Measurements from ENCODE around the gene MEIS2.
"Not testable (repeated sequence)": the region's sequence is repeated elsewhere in the genome, so short reads cannot be mapped to it uniquely, and the experiment has no call there.

The MEIS2 gene

DNA sequence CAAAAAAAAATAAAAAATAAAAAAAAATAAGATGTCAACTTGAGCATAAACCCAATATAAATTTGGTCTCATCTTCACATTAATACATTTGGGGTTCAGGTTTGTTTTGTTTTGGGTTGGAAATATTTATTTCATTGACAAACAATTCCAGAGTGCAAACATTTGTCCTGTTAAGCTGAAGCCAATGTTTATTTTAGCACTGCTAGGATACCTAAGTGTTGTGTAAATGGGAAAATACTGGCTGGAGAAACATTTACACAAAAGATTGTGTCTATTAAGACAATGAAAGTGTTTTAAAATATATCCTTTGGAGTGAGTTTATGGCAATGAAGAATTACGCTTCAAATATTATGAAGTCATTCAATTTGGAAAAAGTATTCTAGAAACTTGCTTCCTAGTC lies 91.1 kb downstream of the MEIS2 start:
- no peak for DNase-seq (ENCODE audit: low spot score)

DNA sequence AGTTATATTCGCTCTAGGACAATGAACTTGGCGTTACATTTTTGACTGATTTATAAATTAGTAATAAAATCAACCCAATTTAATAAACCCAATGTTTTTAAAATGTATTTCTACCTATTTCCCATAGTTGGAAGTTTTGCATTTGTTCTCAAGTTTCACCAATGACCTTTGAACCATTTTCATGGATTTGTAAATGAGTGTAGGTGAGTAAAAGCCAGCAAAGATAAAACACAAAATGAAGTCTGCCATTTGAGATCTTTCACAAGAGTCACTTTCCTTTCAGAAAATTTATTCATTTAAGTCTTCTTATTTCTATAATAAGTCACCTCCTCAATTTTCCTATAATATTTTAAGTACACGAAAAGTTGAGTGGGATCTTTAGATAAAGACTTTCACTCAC lies 92.1 kb downstream of the MEIS2 start:
- DNase-seq (ENCODE audit: low spot score), result no peak

DNA sequence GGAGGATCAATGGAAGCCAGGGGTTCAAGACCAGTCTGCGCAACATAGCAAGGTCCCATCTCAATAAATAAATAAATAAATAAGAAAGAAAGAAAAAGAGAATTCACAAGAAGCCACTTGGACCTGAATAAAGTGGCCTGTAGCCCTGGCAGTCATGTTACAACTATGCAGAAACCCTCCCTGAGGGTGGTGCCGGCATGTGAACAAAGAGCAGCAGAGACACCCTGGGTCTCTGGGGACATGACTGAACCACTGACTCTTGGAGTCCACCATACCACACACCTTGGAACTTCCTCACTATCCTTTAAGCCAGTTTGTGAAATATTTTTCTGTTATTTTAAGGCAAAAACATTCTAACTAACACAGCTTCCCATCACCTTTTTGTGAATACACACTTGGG lies 93.0 kb downstream of the MEIS2 start:
- peak; percentile 29 for DNase-seq (ENCODE audit: low spot score)

DNA sequence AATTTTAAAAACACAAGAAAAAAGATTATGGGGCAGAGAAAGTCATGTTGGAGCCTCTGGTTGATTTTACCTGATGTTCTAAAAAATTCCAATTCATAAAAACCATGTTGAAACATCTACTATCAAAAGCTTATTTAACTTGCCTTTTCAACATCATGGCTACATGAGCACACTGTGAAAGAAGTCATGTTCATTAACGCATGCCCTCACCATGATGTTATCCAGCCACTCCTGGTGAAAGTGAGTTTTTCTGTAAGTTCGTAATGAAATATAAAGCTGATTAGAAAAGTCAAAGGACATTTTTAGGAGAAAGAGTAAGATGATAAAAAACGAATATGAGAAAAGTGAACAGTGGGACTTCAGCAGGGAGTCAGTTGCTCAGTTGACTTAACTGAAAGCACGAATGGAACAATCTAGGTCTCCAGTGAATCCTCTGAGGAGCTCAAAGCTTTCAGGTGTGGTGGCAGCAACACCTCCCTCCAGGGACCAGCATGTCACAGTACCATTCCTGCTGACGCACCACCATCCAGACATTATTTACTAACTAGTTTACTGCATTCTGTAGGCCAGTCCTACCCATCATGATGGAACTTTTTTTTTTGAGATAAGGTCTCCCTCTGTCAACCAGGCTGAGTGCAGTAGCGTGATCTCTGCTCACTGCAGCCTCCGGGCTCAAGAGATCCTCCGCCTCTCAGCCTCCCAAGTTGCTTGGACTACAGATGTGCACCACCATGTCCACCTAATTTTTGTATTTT lies 95.2 kb downstream of the MEIS2 start:
- no peak for DNase-seq (ENCODE audit: low spot score)

DNA sequence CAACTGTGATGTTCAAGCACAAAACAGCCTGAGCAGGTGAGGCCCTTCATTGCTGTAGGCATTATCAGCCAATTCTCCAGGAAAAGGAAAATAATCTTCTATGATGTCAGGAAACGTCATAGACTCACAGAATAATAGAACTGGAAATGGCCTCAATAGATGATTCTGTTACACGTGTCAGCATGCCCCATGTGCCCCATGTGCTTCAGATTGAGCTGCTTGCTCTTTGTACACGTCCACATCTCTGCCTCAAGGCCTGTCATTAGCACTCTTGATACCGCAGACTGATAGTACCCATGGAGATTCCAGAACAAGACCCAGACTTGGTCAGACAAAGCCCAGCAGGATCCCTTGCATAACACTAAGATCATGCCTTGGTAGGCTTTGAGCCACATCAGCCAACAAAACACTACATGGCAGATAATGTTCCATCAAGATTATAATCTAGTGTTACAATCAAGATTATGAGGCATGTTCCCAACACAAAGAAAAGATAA lies 95.9 kb downstream of the MEIS2 start:
- DNase-seq (ENCODE audit: low spot score), result no peak

DNA sequence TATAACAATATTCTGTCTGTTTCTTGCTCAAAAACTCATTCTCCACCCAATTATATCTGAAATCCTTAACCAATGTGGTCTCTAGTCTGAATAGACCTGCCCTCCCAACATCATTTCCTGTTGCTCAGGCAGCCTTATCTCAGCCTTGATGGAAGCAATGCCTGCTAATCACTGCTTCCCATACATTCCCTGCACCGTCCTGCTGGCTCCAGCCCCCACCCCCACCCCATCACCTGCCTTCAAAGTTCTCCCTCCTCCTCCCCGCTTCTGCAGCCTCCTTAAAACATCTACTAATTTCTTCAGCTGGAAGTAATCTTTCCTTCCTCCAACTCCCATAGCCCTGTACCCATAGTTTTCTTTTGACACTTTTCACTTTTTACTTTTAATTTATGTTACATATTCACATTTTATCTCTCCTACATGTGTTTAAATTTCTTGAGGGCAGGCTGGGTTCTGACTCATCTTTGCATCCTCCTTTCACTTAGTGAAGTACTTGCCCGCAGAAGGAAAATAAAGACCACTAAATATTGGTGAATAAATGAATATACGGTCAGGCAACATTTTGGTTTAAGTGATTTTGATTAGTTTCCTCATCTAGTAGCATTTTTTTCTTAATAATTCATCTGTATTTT lies 98.2 kb downstream of the MEIS2 start:
- no peak for DNase-seq (ENCODE audit: low spot score)

DNA sequence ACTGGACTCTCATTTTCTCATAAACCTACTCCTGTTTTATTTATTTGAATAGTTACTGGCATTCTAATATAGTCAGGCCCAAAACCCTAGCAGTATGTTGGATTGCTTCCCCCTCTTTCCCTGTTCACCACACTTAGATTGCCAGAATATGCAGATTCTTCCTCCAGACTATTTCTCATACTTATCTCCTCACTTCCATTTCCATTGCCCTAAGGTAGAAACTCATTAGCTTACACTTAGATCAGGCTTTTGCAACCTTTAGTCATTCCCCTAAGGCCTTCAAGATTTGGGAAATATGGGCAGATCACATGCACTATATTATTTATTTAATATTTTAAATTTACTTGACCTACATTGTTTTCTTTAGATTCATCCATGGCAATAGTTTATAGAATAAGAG lies 98.9 kb downstream of the MEIS2 start:
- no peak for DNase-seq (ENCODE audit: low spot score)

DNA sequence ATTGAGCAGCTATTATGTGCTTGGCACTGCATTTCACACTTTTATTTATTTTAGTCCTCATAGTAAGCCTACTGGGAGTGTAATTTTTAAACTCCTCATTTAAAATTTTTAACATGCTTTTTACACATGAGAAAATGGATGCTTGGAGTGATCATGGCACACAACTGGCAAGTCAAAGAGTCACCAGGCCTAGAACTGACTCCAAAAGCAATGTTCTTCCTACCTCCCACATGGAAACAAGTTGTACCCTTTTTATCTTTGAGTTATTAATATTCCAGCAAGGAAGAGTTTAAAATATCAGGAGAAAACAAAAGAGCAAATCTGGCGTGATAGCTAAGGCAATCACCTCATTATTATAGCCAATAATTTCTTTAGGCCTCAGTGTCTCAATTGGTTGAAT lies 100.6 kb downstream of the MEIS2 start:
- DNase-seq (ENCODE audit: low spot score), result no peak

DNA sequence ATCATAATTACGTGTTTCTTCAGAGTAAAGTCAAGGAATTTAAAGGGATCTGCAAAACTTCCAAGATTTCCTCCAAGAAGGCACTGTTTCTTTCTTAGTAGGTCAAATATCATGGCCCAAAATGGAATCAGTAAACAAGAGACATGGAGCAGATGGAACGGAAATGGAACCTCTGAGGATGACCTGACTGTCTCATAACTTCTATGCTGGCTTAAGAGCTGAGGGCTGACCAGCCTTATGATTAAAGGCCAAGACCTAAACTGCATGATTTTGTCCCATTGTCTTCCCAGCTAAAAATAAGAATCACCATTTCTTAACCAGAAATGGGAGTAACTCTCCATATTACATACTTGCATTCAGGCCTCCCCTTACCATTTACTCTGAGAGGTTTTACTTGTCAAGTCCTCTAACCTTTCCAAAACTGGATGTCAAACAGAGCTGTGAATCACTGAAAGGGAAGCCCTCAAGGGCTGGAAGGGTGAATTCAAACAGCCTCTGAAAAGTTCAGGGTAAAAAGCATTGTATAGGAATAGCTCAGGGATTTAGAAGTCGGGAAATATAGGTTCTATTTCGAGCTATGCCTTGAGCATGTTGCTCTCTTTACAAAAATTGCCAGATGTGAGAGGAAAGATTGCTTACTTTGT lies 103.7 kb downstream of the MEIS2 start:
- no peak for DNase-seq (ENCODE audit: low spot score)

DNA sequence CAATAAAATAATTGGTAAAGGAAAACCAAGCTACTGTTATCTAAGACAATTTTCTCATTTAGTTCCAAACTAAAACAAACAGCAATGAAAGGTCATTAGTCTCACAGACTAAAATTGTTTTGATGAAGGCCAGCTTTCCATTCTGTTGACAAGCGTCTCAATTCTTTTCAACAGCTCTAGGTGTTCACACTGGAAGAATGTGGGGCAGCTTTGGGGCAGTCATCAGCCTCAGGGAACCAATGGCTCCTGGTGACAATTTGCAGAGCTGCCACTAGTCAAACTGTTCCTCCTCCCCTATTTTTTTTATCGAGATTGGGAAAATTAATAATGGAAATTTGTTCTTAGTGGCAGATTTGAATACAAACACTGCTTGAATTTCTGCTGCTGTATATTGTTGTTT lies 104.2 kb downstream of the MEIS2 start:
- no peak for DNase-seq (ENCODE audit: low spot score)

DNA sequence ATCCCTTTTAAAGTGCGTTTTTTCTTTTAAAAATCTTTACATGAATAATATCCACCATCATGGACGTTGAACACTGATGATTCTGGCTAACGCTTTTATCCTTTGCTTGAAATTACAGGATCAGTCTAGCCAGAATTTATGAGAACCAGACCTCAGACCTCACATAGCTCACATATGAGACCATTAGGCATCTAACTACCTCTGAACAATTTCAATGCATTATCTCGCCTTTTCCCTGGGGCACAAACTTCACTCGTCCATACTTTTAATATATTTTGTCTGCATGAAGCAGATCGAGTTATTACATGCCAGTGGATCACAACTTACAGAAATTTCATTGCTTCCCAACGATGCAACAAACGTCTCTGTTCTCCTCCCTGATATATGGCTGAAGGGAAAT lies 105.6 kb downstream of the MEIS2 start:
- DNase-seq (ENCODE audit: low spot score), result no peak

DNA sequence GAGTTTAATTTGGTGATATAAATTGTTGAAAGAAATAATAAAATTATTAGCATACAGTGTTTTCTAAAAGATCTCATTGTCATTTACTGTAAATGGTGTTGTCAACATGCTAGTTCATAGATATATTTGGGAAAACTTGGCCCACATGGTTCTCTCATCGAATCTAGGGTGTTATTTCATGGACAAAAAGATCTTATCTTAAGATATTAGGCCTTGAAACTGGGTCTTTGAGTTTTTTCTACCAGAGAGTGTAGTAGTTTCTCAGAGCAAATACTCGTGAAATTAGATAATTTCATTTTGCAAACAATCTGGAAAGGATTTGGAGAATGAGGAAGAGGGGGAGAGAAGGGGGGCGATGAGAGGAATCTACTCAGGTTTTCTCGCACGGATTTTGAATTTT lies 107.9 kb downstream of the MEIS2 start:
- DNase-seq (ENCODE audit: low spot score), result no peak

DNA sequence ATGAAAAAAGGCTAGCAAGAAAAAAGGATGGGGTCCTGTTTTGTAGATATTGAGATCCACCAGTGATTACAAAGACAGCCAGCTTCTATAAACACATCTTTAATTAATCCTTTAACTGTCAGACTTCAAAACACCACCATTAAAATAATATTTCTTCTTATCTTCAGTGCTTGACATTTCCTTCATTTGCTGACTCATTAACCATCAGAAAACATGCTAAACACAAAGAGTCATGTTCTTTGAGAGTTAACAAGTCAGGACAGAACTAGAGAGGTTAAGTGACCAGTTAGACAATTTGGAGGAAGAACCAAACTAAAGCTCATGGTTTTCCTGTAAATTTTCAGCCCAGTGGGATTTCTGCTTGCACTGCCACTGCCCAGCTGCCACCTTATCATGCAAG lies 111.4 kb downstream of the MEIS2 start:
- no peak for DNase-seq (ENCODE audit: low spot score)

DNA sequence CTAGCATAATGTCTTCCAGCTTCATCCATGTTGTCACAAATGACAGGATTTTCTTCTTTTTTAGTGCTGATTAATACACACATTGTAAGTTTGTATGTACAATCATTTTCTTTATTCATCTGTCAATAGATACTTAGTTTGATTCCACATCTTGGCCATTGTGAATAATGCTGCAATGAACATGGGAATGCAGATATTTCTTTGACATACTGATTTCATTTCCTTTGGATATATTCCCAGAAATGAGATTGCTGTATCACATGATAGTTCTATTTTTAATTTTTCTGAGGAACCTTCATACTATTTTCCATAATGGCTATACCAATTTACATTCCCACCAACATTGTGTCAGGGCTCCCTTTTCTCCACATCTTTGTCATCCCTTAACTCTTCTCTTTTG lies 117.9 kb downstream of the MEIS2 start:
- DNase-seq (ENCODE audit: low spot score), result no peak

DNA sequence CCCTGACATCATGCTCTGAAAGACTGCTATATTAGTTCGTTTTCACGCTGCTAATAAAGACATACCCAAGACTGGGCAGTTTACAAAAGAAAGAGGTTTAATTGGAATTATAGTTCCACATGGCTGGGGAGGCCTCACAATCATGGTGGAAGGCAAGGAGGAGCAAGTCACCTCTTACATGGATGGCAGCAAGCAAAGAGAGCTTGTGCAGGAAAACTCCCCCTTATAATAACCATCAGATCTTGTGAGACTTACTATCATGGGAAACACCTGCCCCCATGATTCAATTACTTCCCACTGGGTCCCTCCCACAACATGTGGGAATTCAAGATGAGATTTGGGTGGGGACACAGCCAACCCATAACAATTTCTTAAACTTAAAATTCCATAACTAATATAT lies 120.1 kb downstream of the MEIS2 start:
- DNase-seq (ENCODE audit: low spot score), result not testable (repeated sequence)

DNA sequence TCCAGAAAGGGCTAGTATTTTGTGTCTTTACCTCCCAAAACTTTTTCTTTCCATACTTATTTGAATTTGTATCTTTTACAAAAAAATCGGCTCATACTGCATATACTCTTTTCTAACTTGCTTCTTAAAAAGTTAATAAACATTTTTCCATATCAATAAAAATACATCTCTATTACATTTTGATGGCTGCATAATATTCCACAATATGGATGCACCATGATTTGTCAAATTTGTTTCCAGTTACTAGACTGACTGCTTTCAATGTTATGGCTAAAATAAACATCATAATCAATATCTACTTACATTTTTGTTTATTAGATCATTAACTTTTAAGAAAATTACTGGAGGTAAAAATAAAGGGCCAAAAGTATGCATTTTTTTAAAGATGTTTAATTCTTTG lies 121.7 kb downstream of the MEIS2 start:
- no peak for DNase-seq (ENCODE audit: low spot score)

DNA sequence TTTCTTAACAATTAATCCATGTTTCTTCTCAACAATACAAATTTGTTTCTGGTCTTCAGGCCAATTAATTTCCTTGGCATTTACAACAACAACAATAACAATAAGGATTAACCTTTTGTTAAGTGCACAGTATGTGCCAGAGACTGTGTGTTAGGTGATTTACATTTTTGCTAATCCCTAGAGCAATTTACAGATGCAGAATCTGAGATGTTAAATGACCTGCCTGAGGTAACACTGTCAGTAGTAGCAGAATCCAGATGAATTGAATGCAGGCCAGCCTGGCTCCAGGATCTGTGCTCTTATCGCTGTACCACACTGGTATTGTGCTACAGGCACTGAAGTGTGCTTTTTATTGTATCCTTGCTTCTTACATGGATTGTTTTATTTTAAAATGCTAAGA lies 122.2 kb downstream of the MEIS2 start:
- DNase-seq (ENCODE audit: low spot score), result no peak

DNA sequence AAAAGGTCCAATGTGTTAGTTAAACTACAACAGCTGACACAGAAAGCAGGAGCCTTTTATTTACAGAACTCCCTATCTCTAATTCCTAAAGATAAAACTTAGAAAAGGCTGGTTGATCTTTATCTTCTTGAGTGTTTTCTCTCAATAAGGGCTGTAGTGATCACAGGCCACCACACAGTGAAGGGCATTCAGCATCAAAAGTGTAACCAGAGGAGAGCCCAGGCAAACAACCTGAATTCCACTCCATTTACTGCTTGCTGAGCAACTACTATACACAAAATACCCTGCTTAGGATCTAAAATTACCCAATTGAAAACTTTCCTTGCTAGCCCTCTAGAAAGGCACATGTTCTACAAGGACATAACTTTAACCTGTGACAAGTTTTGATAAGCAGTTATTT lies 122.7 kb downstream of the MEIS2 start:
- no peak for DNase-seq (ENCODE audit: low spot score)

DNA sequence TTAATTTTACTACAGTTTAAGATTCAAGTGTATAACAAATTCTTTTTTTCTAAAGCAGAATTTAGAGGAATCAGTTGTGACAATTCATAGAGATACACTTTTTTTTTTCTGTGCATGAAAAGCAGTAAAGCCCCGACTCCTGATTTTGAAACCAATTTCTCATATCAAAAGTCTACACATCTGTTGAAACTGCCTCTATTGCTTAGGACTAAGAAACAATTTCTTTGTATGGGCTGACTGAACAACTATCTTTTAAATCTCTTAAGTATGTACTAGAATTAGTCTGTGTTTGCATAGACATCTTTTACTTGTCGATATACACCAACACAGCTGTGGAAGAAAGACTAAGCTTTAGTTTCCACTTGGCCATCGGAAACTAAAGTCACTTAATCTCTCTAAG lies 127.6 kb downstream of the MEIS2 start:
- no peak for DNase-seq (ENCODE audit: low spot score)

DNA sequence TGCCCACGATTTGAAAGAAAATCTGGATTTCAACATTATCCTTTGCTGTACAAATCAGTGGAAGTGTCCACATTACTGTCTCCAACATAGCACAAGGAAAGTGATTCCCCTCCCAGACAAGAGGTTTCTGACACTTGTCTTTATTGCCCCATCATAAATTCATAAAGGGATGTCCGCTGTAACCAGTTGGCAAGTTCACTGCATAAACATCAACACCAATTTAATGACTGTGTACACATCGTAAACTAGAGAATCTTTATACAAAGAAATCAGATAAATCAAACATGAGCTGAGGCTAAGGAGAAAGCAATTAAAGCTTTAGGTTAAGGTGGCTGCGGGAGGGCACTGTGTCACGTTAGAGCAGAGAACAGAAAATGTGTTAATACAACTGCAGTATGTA lies 129.8 kb downstream of the MEIS2 start:
- DNase-seq (ENCODE audit: low spot score), result no peak

DNA sequence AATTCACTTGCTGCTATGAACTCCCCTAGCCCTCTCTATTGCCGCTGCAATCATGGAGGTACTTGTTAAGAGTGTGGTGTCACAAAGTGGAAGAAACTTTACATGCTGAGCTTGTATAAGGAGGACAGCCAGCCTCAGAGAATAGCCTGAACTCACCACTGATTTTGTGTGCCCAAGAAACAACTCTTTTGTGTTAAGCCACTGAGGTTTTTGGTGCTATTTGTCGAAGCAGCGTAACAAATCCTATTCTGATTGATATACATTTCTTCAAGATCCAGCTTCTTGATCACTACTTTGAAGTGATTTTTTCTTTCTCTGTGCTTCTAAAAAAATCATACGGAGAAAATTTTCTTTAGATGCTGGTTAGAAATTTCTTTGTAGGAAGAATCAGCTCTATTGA lies 132.4 kb downstream of the MEIS2 start:
- no peak for DNase-seq (ENCODE audit: low spot score)

DNA sequence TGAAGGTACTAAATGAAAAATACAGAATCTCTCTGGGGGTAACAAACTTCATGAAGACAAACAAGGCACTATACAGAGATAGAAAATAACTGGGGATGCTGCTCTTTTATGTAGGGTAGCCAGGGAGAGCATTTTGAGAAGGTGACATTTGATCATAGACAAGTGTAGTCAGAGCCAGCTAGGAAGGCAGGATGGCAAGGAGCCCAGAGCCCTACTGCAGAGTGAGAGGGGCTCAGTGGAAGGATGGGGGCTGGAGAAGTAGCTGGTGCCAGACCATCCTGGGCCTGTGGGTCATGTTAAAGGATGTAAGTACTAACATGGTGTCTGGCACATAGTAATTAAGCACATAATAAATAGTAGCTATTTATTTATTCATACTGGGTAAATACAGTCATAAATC lies 133.6 kb downstream of the MEIS2 start:
- no peak for DNase-seq (ENCODE audit: low spot score)

DNA sequence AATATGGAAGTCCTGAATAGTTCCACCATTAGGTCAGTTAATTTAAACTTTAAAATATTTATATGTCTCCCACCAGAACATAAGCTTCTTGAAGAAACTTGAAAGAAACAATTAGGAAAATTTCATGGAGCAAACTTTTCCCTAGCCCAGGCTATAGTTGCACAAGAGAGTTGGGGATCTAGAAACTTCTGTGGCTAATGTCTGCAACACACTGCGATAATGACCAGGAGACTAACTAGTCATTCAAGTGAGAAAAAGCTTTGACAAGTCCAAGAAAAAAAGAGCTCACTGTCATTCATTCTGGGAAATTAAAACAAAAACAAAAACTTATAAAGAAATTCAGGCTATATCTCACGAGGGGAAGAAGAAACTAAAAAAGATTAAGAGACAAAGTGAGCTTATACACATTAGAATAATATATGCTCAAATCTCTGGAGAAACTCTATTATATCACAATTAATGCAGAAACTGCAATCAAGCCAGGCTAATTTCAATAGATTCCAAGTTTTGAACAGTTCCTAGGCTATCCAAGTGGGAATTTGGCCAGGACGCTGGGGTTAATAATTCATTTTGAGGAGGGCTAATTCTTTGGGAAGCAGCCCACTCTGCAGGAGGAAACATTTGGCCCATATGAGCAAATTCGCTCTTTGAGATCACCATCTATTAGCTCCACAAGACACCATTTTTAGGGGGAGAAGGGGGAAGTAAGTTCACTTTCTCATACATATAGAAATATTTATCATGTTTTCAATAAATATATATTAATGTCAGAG lies 134.6 kb downstream of the MEIS2 start:
- DNase-seq (ENCODE audit: low spot score), result no peak
